ENCODE results near the gene HEXD.

DNA sequence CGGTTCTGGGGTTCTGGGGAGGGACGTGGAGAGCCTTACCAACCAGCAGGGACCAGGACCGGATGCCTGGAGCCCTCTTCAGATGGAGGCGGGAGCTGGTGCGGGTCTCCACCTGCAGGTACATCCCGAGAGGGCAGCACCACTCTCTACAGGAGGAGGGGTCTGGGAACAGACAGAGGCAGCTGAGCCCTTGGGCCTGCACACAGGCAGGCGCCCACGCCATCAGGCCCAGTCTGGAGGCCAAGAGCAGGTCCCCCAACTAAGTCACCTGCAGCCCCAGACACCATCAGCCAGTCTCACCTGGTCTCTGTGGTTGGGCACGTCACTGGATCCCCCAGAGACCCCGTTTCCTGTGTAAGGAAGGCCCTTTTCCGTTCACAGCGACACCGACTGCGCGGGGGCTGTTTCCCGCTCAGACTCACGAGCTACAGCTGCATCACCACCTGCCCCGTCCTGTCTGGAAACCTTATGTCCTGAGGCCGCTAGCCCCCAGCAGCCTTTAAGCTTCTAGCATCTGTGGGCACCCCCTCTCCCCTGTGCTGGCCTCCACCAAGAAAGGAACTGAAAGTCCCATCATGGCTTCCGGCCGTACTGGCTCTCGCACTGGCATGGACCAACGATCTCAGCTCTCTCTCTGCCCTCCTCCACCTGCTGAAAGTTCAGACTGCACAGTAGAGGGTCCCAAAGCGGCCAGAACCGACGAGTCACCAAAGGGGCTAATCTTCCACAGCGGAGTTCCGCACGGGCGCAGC, 31.2 kb downstream of the HEXD start:
- TF ChIP-seq YY1 (IDR thresholded peaks at IDR 0.05; ENCODE audit: insufficient read depth, insufficient read length) (no peak), SUZ12 (IDR thresholded peaks at IDR 0.05; ENCODE audit: extremely low read depth, insufficient read depth, insufficient read length) (no peak)

All from NT2/D1 (cell line).